GM19455 (cell line): ENCODE results near the gene B4GALT1.
A peak's percentile ranks its signal among the peaks of the same experiment; 100 is the strongest.

Experiments
- ATAC-seq: cut with Tn5 transposase; IDR thresholded peaks from one replicate; pipeline ENCODE4 v1.9.1; 2021; ENCODE audit not compliant: unreplicated experiment

The B4GALT1 gene

DNA sequence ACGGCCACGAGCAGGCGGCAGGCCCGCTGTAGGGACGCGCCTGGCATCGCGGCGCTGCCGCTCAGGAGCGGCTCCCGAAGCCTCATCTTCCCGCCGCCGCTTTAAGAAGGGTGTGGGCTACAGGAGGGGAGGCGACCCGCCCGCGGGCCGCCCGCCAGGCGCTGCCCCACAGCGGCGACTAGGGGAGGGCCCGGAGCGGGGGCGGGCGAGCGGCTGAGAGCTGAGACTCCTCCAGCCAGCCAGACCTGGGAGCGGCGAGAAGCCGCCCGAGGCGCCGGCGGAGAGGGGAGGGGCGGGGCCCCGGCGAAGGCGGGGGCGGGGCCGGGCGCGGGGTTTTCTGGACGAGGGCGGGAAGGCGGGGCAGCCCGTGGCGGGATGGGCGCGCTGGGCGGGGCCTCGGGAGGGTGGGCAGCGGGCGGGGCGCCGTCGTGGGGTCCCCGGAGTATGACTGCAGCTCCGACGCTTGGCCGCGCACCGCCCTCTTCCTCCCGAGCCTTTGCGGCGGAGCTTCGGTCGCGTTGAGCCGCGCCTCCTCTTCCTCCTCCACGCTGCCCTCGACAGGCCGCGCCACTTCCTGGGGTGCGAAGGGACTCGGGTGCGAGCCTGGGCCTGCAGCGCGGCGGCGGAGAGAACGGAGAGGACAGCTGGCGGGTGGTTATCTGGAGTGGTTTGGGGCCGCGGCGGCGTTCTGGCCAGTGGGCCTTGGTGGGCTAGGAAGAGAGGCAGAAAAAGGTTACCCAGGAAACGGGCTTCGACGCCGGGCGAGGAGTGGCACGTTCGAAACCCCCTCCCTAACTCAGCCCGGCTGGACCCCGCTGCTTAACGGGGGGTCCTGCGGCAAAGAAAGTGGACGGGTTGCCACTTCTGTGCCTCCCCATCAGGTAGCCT is at the start of gene B4GALT1:
Gene B4GALT1, minus strand, starts transcription at position 253 of the 888 bp plus-strand sequence. Its CDS starts 167 bp downstream, at position 86.
- ATAC-seq, result peak; percentile 61

DNA sequence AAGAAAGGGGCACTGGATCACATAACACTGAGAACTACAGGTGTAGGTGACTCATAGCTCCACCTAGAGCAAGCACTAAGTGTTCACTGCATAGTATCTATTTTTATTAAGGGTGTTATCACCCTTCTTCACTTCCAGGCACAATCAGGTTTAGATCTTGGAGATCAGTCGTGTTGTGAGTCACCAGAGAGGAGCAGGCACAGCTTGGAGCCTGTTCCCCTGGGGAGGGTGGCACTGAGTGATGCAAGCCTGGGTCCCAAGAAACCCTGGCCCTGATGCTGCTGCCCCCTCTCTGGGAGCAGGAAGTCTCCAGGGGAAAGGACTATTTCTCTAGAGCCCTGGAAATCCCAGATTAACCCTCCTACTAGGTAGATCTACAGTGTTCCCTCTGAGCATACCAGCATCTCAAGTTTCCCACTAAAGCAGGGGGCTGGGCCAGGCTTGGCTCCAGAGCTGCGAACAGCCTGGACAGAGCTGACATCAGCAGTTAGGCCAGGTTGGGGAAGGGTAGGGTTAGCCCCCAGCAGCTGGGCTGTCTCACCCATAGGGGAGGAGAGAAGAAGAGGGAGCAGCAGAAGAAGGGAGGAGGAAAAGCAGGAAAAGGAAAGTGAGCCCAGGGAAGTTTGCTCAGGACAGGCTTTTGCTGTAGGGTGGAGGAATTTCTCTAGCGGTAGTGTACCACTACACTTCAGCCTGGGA is 44.7 kb upstream of the B4GALT1 start:
- no peak for ATAC-seq

DNA sequence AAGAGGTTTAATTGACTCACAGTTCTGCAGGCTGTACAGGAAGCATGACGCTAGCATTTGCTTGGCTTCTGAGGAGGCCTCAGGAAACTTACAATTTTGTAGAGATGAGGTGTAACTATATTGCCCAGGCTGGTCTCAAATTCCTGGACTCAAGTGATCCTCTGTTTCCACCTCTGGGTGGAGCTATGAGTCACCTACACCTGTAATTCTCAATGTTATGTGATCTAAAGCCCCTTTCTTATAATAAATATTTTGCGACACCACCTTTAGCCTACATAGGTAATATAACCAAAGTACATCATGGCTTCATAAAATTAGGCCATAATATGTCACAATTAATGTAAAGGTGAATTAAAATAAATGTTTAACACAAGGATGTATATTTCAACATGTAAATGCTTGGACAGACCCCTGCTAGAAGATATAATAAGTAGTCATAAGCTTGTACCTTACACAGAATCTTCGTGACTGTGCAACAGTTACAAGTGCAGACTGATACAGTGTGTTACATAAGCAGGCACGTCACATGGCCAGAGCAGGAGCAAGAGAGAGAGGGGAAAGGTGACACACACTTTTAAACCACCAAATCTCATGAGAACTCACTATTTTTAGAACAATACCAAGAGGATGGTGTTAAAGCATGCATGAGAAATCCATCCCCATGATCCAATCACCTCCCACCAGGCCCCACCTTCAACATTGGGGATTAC is 43.0 kb upstream of the B4GALT1 start:
- ATAC-seq, result no peak

- no peak for ATAC-seq
Observed at GRCh38 chr9:33209394-33209793, 42.3 kb upstream of the B4GALT1 start.

GRCh38 chr9:33202552-33203201 is 35.5 kb upstream of the B4GALT1 start:
- ATAC-seq, result peak; percentile 99

- ATAC-seq, result peak; percentile 70
Observed at GRCh38 chr9:33202018-33202417, 34.9 kb upstream of the B4GALT1 start.

GRCh38 chr9:33198165-33198564 is 31.0 kb upstream of the B4GALT1 start:
- no peak for ATAC-seq

DNA sequence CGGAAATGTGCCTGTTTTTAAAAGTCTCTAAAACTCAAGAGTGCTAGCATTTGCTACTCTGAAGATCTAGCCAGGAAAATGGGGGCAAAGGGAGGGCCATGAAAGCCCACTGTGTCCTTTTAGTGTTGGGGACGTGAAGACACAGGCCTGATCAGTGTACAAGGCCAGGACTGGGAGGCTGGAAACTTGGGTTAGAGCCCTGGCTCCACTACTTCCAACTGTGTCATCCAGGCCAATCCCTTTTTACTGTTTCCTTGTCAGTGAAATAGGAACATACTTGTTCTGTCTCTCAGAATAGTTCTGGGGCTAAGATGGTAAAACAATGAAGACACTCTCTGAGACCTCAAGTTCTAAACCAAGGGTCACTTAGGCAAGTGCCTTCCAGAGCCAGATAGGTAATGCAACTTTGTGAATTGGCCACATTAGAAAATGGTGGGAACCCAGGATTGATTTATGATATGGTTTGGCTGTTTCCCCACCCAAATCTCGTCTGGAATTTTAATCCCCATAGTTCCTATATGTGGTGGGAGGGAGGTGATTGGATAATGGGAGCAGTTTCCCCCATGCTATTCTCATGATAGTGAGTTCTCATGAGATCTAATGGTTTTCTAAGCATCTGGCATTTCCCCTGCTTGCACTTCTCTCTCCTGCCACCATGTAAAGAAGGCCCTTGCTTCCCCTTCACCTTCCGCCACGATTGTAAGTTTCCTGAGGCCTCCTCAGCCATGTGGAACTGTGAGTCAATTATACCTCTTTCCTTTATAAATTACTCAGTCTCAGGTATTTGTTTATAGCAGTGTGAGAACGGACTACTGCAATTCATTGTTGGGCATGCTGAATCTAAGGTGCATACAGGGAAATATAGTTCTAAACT is 30.4 kb upstream of the B4GALT1 start:
- ATAC-seq, result no peak

DNA sequence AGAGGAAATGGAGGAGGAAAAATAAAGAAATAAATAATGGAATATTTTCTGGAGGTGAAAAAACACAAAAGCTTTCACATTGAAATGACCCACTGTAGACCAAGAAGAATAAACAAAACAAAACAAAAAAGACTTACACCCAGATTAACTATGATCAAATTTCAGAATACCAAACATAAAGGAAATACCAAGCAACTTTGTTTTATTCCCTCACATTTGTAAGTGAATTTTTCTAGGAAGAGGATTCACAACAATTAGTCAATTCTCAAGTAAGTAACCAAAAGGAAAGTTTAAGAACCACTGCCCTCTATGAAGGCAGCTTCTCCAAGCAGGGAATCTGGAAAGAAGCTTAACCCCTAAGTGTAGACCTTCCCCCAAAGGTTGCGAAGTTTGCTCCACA is 29.6 kb upstream of the B4GALT1 start:
- no peak for ATAC-seq

GRCh38 chr9:33193818-33194217 is 26.7 kb upstream of the B4GALT1 start:
- no peak for ATAC-seq

GRCh38 chr9:33192493-33193255 is 25.5 kb upstream of the B4GALT1 start:
- ATAC-seq, result no peak

DNA sequence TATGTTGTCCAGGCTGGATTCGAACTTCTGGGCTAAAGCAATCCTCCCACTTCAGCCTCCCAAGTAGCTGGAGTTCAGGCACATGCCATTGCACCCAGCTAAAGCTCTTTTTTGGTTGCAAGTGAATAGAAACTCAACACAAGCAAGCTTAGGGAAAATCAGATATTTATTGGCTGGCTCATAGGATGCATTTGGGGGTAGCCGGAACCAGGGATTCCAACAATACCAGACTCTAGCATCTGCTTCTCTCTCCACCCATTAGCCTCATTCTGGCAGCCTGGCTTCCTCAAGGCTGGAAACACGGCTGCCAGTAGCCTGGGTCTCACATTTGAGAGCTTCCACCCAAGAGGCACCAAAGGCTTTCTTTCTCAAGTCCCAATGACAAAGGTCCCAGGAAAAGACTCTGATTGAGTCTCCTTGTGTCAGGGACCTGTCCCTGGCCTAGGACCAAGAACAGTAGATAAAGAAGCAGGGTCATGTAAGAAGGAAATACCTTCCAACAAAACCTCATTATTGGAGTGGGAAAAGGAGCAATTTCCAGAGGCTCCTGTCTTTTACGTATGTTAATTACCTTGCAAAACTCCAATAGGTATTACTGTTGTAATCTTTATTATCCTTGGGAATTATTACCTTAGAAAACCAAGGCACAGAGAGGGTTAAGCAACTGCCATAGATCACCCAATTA is 23.0 kb upstream of the B4GALT1 start:
- no peak for ATAC-seq

DNA sequence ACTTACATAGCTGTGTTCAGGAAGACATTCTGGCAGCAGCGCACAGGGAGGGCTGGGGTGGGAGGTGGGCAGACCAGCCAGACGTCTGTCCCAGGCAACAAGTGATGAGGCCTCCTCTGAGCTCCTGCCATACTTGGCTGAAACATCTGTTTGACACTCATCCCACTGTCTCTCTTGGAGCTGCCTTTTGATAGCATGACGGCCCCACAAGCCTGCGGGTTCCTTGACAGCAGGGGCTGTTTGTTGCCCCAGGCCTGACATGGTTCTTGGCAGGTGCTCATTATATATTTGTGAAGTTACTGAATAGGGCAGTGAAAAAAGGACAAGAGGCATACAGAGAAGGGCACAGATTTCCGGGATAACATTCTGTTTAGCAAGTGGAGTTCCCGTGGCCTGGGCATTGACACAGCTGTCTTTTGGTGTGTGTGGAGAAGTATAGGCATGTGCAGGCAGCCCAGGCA is 22.2 kb upstream of the B4GALT1 start:
- no peak for ATAC-seq

DNA sequence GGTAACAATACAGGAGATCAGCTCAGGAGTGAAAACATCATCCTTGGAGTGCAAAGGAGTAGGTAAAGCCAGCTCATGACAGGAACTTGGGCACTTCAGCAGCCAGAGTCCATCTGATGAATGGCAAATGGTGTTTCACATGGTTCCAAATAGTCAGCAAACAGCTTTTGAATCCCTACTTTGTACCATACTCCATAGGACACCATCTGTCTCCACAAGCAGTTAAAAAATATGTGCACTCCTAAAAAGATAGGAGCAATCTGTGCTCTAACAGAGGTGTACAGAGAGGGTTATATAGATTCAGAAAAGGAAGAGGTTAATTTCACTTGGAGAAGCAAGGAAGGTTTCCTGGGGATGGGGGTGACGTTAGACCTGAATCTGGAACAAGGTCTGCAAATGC is 21.6 kb upstream of the B4GALT1 start:
- ATAC-seq, result no peak

GRCh38 chr9:33187519-33188218 is 20.5 kb upstream of the B4GALT1 start:
- no peak for ATAC-seq

DNA sequence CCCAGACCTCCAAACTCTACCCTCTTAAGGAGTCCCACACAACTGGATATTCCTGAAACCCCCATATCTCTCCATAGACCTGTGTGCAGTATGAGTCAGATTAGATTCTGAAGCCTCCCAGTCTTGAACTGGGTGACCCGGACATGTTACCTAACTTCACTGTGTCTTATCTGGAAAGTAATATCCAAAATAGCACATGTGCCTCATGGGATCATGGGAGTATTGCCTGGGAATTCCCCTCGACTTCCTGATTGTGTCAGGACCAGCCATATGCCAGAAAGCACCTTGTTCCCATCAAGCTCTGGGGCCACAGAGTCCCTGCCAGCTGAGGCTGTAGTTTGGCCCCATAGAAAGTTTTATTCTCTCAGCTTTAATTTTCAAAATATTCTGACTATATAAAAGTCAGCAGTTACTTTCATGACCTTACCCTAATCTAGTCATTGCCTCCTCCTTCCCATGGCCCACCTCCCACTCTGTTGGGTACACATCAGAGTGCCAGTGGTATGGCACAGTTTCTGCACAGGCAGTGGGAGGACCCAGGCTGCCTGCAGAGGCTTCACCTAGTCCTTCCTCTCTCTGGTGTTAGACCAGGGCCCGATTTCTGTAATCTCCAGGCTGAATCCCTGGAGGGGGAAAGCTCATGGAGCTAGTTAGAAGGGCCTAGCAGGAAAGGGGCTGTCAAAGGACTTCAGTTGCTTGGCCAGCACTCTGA is 19.5 kb upstream of the B4GALT1 start:
- ATAC-seq, result no peak

- ATAC-seq, result no peak
Observed at GRCh38 chr9:33185858-33186257, 18.7 kb upstream of the B4GALT1 start.
